GM12801 (cell line): ENCODE results near the gene SPG11.

ENCODE experiments used
- CTCF ChIP-seq: IDR thresholded peaks from one replicate; pipeline ENCODE4 v1.5.1; 2011; ENCODE audit warnings: control low read depth; ENCODE audit not compliant: insufficient read length; ENCODE audit errors: extremely low read depth

SPG11 gene

GRCh38 chr15:44616974-44617373 lies 46.5 kb downstream of the SPG11 start:
- no peak for TF ChIP-seq CTCF

GRCh38 chr15:44606740-44607139 lies 56.7 kb downstream of the SPG11 start:
- TF ChIP-seq CTCF = no peak

- TF ChIP-seq CTCF = no peak
These were observed 60.3 kb downstream of the SPG11 start for GRCh38 chr15:44603126-44603525.

- no peak for TF ChIP-seq CTCF
These were observed 64.6 kb downstream of the SPG11 start for GRCh38 chr15:44598892-44599291.

GRCh38 chr15:44598066-44598465 lies 65.4 kb downstream of the SPG11 start:
- no peak for TF ChIP-seq CTCF

- TF ChIP-seq CTCF = no peak
These were observed 66.9 kb downstream of the SPG11 start for GRCh38 chr15:44596511-44597010.

- TF ChIP-seq CTCF = no peak
These were observed 67.6 kb downstream of the SPG11 start for GRCh38 chr15:44595656-44596510.
